ENCODE measurements around the gene ARHGAP9.

Gene ARHGAP9

GRCh38 chr12:57522011-57522886 is 42.6 kb upstream of the ARHGAP9 start, which contains the start of gene MBD6:
Gene MBD6, plus strand, starts transcription at chr12:57522824. Its CDS starts 1,480 bp downstream, at chr12:57524304.
- Histone ChIP-seq H3K36me3 (ENCODE audit: control insufficient read depth, low read length) (peaks cover 66% of the 10 kb centered on the region), H3K4me1 (ENCODE audit: control insufficient read depth, low read length) (peaks cover 55% of the 10 kb centered on the region)
- no peak for TF ChIP-seq EZH2phosphoT487 (IDR thresholded peaks at IDR 0.05; ENCODE audit: borderline replicate concordance, low read length)
- TF ChIP-seq, protein P1, sequence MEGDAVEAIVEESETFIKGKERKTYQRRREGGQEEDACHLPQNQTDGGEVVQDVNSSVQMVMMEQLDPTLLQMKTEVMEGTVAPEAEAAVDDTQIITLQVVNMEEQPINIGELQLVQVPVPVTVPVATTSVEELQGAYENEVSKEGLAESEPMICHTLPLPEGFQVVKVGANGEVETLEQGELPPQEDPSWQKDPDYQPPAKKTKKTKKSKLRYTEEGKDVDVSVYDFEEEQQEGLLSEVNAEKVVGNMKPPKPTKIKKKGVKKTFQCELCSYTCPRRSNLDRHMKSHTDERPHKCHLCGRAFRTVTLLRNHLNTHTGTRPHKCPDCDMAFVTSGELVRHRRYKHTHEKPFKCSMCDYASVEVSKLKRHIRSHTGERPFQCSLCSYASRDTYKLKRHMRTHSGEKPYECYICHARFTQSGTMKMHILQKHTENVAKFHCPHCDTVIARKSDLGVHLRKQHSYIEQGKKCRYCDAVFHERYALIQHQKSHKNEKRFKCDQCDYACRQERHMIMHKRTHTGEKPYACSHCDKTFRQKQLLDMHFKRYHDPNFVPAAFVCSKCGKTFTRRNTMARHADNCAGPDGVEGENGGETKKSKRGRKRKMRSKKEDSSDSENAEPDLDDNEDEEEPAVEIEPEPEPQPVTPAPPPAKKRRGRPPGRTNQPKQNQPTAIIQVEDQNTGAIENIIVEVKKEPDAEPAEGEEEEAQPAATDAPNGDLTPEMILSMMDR (IDR thresholded peaks at IDR 0.05; ENCODE audit: low read depth, low read length, poor library complexity, severe bottlenecking), result no peak

DNA sequence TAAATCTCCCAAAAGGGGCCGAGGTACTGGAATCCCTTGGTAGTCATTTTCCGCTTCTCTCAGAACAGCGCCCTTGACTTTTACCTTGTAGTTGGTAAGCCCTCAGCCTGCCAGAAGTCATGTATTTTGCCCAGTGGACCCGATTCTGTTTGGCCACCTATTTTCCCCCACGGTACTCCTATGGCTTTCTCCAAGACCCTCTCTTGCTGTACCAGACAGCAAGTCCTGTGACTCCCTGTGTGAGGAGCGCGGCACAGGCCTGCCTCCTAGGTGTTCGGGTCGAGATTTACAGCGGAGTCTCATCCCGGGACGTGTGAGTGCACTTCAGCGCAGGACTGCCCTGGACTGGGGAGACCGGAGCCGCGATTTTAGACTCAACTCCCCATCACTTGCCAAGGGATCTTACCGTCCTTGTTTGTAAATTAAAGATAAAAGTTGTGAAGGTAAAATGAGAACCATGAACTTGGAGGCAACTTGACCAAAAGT is 41.9 kb upstream of the ARHGAP9 start:
- Histone ChIP-seq H3K4me2 (ENCODE audit: low read length) (peak overlapping the region; percentile 87), H3K9me2 (replicated peaks; ENCODE audit: control insufficient read depth, low read length) (no peaks in the 10 kb centered on the region), H3K27me3 (ENCODE audit: control insufficient read depth, low read length) (no peaks in the 10 kb centered on the region), H3K4me3 (ENCODE audit: low read length) (peak overlapping the region; percentile 84), H4K20me1 (ENCODE audit: control insufficient read depth, insufficient read depth, low read depth, low read length) (peaks cover 8% of the 10 kb centered on the region), H3F3A (ENCODE audit: control insufficient read depth, insufficient read depth) (peaks cover 22% of the 10 kb centered on the region), H3K4me1 (ENCODE audit: control insufficient read depth, low read length) (peaks cover 56% of the 10 kb centered on the region), H3K9me3 (ENCODE audit: control insufficient read depth, insufficient read depth, low read length) (no peaks in the 10 kb centered on the region), H3K27ac (ENCODE audit: low read depth, low read length) (peak overlapping the region; percentile 97), H3K79me2 (ENCODE audit: control insufficient read depth, low read length) (peaks cover 62% of the 10 kb centered on the region), H3K36me3 (ENCODE audit: control insufficient read depth, low read length) (peaks cover 66% of the 10 kb centered on the region)
- no peak for TF ChIP-seq EZH2phosphoT487 (IDR thresholded peaks at IDR 0.05; ENCODE audit: borderline replicate concordance, low read length)
- TF ChIP-seq, protein P1 (IDR thresholded peaks at IDR 0.05; ENCODE audit: low read depth, low read length, poor library complexity, severe bottlenecking), result peak; percentile 7

More at GRCh38 chr12:57522011-57522886, 42.6 kb upstream of the ARHGAP9 start, which contains the start of gene MBD6:
- Histone ChIP-seq H3K9me2 (replicated peaks; ENCODE audit: control insufficient read depth, low read length) (no peaks in the 10 kb centered on the region), H3K4me2 (ENCODE audit: low read length) (peak within 1 kb of the TSS; percentile 92), H3F3A (ENCODE audit: control insufficient read depth, insufficient read depth) (peaks cover 18% of the 10 kb centered on the region), H3K79me2 (ENCODE audit: control insufficient read depth, low read length) (peaks cover 56% of the 10 kb centered on the region), H3K4me3 (ENCODE audit: low read length) (peak within 1 kb of the TSS; percentile 84), H4K20me1 (ENCODE audit: control insufficient read depth, insufficient read depth, low read depth, low read length) (peaks cover 8% of the 10 kb centered on the region), H3K27ac (ENCODE audit: low read depth, low read length) (peak within 1 kb of the TSS; percentile 97), H3K27me3 (ENCODE audit: control insufficient read depth, low read length) (no peaks in the 10 kb centered on the region), H3K9me3 (ENCODE audit: control insufficient read depth, insufficient read depth, low read length) (no peaks in the 10 kb centered on the region)

DNA sequence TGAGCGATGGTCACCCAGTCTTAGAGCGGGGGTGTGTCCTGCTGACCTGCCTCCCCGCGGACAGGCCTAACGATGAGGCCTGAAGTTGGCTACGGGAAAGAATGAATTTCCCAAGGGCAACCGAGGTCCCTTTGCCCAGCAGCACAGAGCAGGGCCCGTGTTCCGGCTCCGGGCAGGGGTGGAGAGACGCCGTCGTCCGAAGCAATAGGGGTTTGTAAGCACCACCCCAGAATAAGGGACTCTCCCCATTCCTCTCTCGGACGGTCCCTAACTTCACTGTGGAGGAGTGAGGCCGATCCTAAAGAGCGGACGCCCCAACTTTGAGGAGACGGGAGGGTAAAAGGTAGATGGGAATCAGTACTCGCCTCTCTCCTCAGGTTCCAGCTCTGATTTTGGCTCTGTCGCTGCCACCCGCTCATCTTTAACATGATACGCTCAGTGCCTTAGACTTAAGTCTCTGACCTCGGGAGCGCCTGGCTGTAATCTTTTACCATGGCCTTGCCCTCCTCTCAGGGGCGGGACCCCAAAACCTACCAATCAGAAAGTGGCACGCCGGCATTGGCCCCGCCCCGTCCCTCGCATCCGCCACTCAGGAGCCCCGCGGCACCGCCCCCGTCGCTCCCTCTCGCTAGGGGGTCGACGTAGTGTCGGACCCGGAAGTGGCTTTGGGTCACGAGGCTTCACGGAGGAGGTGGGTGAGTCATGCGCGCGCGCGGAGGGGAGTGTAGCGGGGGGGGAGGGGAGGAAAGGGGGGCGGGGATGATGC is 40.6 kb upstream of the ARHGAP9 start, which contains the start of gene DDIT3:
TSS of gene DDIT3 (minus strand) at position 462 of the 766 bp plus-strand sequence. CDS start 3,108 bp downstream, outside the sequence.
- H3F3A ChIP-seq (ENCODE audit: control insufficient read depth, insufficient read depth), result peaks cover 33% of the 10 kb centered on the region
- H3K4me3 ChIP-seq (ENCODE audit: low read length), result peak within 1 kb of the TSS; percentile 95
- no peaks in the 10 kb centered on the region for H3K9me2 ChIP-seq (replicated peaks; ENCODE audit: control insufficient read depth, low read length)
- H3K36me3 ChIP-seq (ENCODE audit: control insufficient read depth, low read length), result peaks cover 68% of the 10 kb centered on the region
- H3K4me1 ChIP-seq (ENCODE audit: control insufficient read depth, low read length), result peaks cover 56% of the 10 kb centered on the region
- peaks cover 59% of the 10 kb centered on the region for H3K79me2 ChIP-seq (ENCODE audit: control insufficient read depth, low read length)
- peak within 1 kb of the TSS; percentile 91 for H3K4me2 ChIP-seq (ENCODE audit: low read length)
- H4K20me1 ChIP-seq (ENCODE audit: control insufficient read depth, insufficient read depth, low read depth, low read length), result peaks cover 8% of the 10 kb centered on the region
- no peaks in the 10 kb centered on the region for H3K9me3 ChIP-seq (ENCODE audit: control insufficient read depth, insufficient read depth, low read length)
- no peaks in the 10 kb centered on the region for H3K27me3 ChIP-seq (ENCODE audit: control insufficient read depth, low read length)
- H3K27ac ChIP-seq (ENCODE audit: low read depth, low read length), result peak within 1 kb of the TSS; percentile 97
- TF ChIP-seq EZH2phosphoT487 (IDR thresholded peaks at IDR 0.05; ENCODE audit: borderline replicate concordance, low read length), result no peak
- TF ChIP-seq, protein P1 (IDR thresholded peaks at IDR 0.05; ENCODE audit: low read depth, low read length, poor library complexity, severe bottlenecking), result peak; percentile 0
